ENCODE results near the gene SND1. TPM values are rescaled to one million over a fixed set of nuclear protein-coding genes. Genes with fewer than 3 reads are reported as not detected.

Gene SND1
- total RNA-seq, 2 donors from 2014 or later: 91.0 to 111 TPM

- ATAC-seq (ENCODE audit: insufficient number of reproducible peaks, low FRiP score, low read depth) (no peak), DNase-seq (ENCODE audit: low spot score) (no peak)
- H3K4me1 ChIP-seq (ENCODE audit: control insufficient read depth in 1 of 2, low read depth in 2 of 2): peaks cover 0 to 9% of the 10 kb centered on the region in 2 donors
- H3K36me3 ChIP-seq: no peaks in the 10 kb centered on the region
- TF ChIP-seq CTCF (IDR thresholded peaks at IDR 0.05): no peak
- no peak overlapping the region for H3K27ac ChIP-seq
- no peaks in the 10 kb centered on the region for H3K9me3 ChIP-seq
- H3K27me3 ChIP-seq (replicated peaks; ENCODE audit: insufficient read depth): no peaks in the 10 kb centered on the region
- H3K4me3 ChIP-seq: no peak overlapping the region
Observed at GRCh38 chr7:127857464-127857841, 205.5 kb downstream of the SND1 start.

GRCh38 chr7:127858091-127858914, 206.3 kb downstream of the SND1 start:
- no peaks in the 10 kb centered on the region for H3K27me3 ChIP-seq (replicated peaks; ENCODE audit: insufficient read depth)
- no peaks in the 10 kb centered on the region for H3K9me3 ChIP-seq
- no peak for TF ChIP-seq CTCF (IDR thresholded peaks at IDR 0.05)
- no peak overlapping the region for H3K4me3 ChIP-seq
- DNase-seq (ENCODE audit: low spot score) (no peak), ATAC-seq (ENCODE audit: insufficient number of reproducible peaks, low FRiP score, low read depth) (no peak)
- H3K4me1 ChIP-seq (ENCODE audit: control insufficient read depth in 1 of 2, low read depth in 2 of 2): peaks cover 0 to 9% of the 10 kb centered on the region in 2 donors
- no peak overlapping the region for H3K27ac ChIP-seq
- no peaks in the 10 kb centered on the region for H3K36me3 ChIP-seq

GRCh38 chr7:127858915-127859189, 206.9 kb downstream of the SND1 start:
- Histone ChIP-seq H3K4me3 (no peak overlapping the region), H3K9me3 (no peaks in the 10 kb centered on the region), H3K4me1 (ENCODE audit: control insufficient read depth in 1 of 2, low read depth in 2 of 2) (peaks cover 0 to 9% of the 10 kb centered on the region in 2 donors), H3K27me3 (replicated peaks; ENCODE audit: insufficient read depth) (no peaks in the 10 kb centered on the region), H3K27ac (no peak overlapping the region), H3K36me3 (no peaks in the 10 kb centered on the region)
- DNase-seq (ENCODE audit: low spot score) (no peak), ATAC-seq (ENCODE audit: insufficient number of reproducible peaks, low FRiP score, low read depth) (no peak)
- no peak for TF ChIP-seq CTCF (IDR thresholded peaks at IDR 0.05)

- peaks cover 0 to 9% of the 10 kb centered on the region in 2 donors for H3K4me1 ChIP-seq (ENCODE audit: control insufficient read depth in 1 of 2, low read depth in 2 of 2)
Observed at GRCh38 chr7:127859330-127859729, 207.3 kb downstream of the SND1 start.

GRCh38 chr7:127862525-127862924, 210.5 kb downstream of the SND1 start:
- no peak for TF ChIP-seq CTCF (IDR thresholded peaks at IDR 0.05)
- Histone ChIP-seq H3K9me3 (no peaks in the 10 kb centered on the region), H3K27ac (no peak overlapping the region), H3K36me3 (no peaks in the 10 kb centered on the region), H3K4me3 (no peak overlapping the region), H3K4me1 (ENCODE audit: control insufficient read depth in 1 of 2, low read depth in 2 of 2) (peaks cover 0 to 9% of the 10 kb centered on the region in 2 donors), H3K27me3 (replicated peaks; ENCODE audit: insufficient read depth) (no peaks in the 10 kb centered on the region)
- ATAC-seq (ENCODE audit: insufficient number of reproducible peaks, low FRiP score, low read depth) (no peak), DNase-seq (ENCODE audit: low spot score) (no peak)

More at GRCh38 chr7:127859330-127859729, 207.3 kb downstream of the SND1 start:
- Histone ChIP-seq H3K9me3 (no peaks in the 10 kb centered on the region), H3K27ac (no peak overlapping the region), H3K4me3 (no peak overlapping the region), H3K27me3 (replicated peaks; ENCODE audit: insufficient read depth) (no peaks in the 10 kb centered on the region), H3K36me3 (no peaks in the 10 kb centered on the region)
- TF ChIP-seq CTCF (IDR thresholded peaks at IDR 0.05): no peak
- ATAC-seq (ENCODE audit: insufficient number of reproducible peaks, low FRiP score, low read depth): no peak
- no peak for DNase-seq (ENCODE audit: low spot score)
